ENCODE measurements around the gene CHI3L2.

CHI3L2 gene

GRCh38 chr1:111256988-111257658, 29.6 kb downstream of the CHI3L2 start:
- no peak for DNase-seq

DNA sequence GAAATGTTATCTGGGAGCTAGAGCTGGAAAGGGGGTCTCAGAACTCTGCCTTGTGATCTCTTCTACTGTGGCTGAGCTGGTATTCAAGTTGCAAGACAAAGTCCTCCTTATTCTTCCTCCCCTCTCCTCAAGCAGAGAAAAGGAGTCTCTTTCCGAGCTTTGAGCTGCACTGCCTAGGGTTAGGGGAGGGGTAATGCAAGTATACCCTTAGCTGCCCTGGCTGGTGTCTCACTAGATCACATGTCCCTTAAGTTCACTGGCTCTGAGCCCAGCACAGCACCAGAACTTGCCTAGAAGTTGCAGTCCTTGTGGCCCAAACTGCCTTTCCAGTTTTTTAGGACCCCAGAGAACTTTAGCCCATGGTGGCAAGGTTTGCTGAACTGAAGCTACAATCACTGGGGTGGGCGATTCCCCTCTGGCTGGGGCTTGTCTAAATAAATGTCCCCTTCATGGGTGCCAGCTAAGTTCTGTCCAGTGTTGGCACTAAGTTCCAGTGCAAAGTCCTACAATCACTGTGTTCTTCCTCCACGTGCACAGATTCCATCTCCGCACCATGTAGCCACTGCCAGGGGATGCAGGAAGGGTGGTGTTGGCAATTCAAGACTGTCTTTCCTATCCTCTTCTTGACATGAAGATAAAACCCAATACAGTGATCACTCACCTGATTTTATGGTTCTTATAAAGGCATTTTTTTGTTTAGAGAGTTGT, 40.4 kb downstream of the CHI3L2 start:
- no peak for DNase-seq

- no peak for DNase-seq
Measured at GRCh38 chr1:111269825-111270406, 42.4 kb downstream of the CHI3L2 start.

DNA sequence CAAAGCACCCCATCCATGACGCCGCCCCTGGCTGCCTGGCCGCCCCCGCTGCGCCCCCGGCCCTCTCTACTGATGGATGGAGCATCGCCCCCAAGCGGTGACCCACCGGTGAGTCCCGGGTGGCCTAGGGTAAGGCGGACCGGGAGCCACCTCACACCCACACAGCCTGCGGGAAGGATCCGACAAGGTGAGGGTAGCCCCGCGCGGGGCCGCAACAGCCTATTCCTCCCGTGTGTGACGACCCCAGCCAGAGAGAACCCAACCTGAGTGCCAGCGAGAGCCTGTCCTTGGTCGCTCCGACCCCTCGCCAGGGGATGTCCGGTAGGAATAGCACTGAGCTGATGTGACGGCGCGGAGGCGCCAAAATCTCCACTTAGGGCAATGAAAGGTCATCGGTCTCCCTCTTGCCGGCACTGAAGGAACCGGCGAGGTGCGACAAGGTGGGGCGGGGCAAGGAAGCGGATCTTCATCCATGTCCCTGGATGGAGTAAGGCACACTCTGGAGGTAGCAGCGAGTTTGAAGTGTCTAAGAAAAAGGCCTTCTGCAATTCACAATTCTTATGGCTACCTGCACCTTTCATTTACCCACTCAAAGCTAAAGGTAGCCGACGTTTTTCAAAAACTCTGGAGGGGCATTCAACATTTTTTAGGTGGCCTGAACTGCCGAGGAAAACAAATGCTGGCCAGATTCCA, 43.4 kb downstream of the CHI3L2 start:
- DNase-seq = no peak

GRCh38 chr1:111271464-111271801, 43.9 kb downstream of the CHI3L2 start:
- DNase-seq = no peak

- DNase-seq = no peak
Measured at GRCh38 chr1:111272081-111272480, 44.6 kb downstream of the CHI3L2 start.

GRCh38 chr1:111274653-111275052, 47.1 kb downstream of the CHI3L2 start:
- DNase-seq = no peak

DNA sequence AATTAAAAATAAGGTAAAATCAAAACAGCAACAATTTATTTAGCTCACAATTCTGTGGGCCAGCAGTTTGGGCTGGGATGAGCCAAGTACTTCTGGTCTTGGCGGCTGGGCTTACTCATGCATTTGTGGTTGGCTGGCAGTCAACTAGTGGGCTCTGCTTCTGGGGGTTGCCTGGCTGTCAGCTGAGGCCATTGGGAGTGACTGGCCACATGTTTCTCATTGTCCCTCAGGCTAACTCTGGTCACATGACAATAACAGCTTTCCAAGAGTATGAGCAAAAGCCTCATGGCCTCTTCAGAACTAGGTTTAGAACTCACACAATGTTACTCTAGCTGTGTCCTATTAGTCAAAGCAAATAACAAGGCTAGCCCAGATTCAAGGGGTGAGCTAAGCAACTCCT, 47.6 kb downstream of the CHI3L2 start:
- DNase-seq = no peak

DNA sequence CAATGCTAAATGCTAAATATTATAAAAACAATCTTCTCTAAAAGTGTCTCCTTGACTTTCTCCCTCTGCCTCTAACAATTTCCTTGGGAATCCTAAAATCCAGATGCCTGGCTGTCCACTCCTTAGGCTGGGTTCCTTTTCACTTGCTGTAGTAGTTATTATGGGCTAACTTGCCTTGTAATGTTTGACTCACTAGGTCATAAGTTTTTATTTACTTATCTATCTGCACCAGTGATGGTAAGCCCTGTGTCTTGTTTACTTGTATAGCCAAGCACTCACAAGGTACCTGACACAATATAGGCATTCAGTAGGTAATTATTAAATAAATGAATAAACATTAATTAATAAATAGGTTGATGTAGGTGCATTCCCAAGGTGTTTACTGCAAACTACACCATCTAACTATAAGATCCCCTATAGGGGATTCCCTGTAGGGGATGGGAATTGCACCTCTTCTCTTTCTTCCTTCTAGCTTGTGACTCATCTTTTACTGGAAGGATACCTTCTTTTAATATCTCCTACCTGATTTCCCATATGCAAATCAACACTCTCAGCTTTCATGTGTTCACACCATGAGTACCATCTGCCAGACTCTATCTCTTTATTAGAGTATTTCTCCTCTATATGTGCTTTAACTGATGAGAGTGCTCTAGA, 48.4 kb downstream of the CHI3L2 start:
- DNase-seq = no peak

DNA sequence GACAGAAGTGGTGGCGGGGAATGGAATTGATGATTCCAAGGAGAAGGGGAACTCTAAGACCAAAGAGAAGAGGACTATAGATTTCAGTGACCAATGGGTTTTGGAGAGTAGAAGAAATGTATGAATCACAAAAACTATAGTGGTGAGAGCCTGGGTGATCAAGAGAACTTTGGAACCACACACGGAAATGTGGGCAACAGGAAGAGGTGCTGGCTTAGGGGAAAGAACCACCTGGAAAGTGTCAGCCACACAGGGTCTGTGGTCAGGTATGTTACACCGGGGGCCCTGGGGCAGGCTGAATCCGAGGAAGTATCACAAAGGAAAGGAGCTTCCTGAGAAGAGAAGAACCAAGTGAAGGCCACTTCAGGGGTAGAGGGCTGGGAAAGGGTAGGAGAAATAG, 51.6 kb downstream of the CHI3L2 start:
- no peak for DNase-seq

- DNase-seq = no peak
Measured at GRCh38 chr1:111280267-111280666, 52.8 kb downstream of the CHI3L2 start.

GRCh38 chr1:111281411-111281810, 53.9 kb downstream of the CHI3L2 start:
- DNase-seq = no peak

- DNase-seq = no peak
Measured at GRCh38 chr1:111283838-111284237, 56.3 kb downstream of the CHI3L2 start.

DNA sequence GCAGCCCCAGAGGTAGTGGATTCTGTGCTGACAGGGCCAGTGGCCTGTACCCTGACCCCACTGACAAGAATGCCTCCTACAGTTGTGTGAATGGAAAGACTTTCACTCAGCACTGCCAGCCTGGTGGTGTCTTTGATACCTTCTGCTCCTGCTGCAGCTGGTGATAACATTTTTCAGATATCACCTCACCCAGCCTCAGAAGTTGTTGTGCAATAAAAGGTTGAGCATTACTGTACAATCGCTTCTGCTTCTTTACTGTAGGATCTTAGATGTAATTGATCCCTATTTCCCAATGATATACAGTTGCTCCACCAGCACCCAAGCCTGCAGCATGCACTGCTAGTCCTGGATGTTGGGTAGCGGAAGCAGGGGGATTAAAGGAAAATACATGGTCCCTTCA, 58.4 kb downstream of the CHI3L2 start:
- no peak for DNase-seq

GRCh38 chr1:111286912-111287311, 59.4 kb downstream of the CHI3L2 start:
- DNase-seq = no peak

GRCh38 chr1:111289371-111289770, 61.9 kb downstream of the CHI3L2 start:
- no peak for DNase-seq

GRCh38 chr1:111290104-111290503, 62.6 kb downstream of the CHI3L2 start:
- DNase-seq = no peak

DNA sequence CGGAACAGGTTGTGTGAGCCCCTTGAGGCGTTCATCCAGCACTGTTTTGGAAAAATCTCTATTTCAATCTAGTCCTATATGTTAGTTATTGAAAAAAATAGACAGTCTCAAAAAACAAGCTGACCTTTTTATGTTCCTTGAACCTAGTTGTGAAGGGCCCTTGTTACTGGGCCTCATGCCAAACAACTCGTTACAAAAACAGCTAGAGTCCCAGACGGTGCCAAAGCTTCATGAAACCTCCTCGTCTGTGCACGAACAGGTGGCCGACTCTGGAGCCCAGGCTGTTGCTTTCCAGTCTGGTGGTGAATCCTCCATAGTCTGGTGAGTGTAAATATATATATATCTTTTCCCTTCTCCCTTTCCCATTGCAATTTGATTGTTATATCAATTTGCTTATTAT, 63.1 kb downstream of the CHI3L2 start, which contains the start of gene CHIA:
Gene CHIA (plus strand): TSS at position 222 of the 400 bp plus-strand sequence. CDS start 19,617 bp downstream, outside the sequence.
- DNase-seq = no peak
